SHP77 treated with DMSO at 0.1 percent for 48 hours (cell line): ENCODE results near the gene SLC4A3.

Experiments used
- DNase-seq: peaks from one replicate; lab custom pipeline; 2025; lab: John Stamatoyannopoulos, UW

Gene SLC4A3

DNA sequence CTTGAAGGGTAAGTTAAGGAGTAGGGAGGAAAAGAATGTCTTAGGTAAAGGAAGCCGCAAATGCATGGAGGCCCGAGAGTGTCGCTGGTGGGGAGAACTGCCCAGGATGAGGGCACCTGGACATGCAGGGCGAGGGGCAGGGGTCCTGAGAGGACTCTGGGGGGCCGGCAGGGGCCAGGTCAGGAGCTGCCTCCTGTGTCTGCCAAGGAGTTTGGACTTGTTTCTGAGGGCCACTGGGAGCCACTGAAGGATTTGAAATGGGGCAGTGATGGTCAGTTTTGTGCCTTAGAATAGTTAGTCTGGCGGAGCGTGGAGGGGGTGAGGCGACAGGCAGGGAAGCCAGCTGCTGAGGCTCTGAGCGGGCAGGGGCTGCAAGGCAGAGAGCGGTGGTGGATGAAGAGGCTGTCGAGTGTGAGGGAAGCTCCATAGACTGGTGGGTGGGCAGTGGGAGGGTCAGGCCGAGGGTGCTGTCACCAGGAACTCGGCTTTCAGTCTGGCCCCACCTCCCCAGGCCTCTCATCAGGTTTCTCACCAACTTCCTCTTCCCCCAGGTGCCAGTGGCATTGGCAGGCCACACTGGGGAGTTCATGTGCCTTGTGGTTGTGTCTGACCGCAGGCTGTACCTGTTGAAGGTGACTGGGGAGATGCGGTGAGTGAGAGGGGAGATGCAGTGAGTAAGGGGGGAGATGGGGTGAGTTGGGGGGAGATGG, 14.7 kb upstream of the SLC4A3 start:
- no peak for DNase-seq

DNA sequence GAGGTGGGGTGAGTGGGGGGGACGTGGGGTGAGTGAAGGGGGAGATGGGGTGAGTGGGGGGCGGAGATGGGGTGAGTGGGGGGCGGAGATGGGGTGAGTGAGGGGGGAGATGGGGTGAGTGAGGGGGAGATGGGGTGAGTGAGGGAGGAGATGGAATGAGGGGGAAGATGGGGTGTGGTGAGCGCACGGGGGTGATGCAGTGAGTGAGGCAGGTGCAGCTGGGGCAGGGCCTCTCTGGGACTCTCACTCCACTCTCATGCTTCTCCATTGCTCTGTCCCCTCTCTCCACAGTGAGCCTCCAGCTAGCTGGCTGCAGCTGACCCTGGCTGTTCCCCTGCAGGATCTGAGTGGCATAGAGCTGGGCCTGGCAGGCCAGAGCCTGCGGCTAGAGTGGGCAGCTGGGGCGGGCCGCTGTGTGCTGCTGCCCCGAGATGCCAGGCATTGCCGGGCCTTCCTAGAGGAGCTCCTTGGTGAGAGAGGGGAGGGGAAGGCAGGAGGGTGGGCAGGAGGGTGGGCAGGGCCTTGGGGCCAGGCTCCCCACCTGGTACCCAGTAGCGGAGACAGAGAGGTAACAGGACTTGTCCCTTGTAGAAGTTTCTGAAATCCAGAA, 13.9 kb upstream of the SLC4A3 start:
- no peak for DNase-seq

DNA sequence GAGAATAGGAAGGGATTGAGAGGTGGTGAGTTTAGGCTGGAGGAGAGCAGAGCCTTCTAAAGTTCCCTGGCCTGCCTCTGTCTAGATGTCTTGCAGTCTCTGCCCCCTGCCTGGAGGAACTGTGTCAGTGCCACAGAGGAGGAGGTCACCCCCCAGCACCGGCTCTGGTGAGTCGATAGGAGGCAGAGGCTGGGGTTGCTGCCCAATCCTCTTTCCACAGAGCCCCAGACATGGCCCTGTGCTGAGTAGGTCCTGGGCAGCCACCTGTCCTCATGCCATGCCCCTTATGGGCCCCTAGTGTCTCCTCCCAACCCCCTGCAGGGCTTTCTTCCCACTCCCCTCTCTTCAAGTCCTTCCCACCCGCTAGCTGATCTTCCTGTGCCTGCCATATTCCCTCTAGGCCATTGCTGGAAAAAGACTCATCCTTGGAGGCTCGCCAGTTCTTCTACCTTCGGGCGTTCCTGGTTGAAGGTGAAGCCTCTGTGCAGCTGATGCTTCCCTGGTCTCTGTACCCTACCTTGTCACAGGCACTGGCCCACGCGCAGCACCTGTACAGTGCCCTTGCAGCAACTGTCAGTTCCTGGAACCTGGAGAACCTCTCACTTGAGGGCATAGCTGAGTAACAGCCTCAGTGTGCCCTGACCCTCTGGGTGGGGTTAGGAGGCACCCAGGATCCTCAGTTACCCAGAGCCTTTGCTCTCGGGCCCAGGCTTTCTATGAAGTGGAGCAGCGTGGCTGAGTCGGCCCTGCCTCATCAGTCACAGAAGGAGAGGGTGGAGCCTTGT, 13.2 kb upstream of the SLC4A3 start:
- no peak for DNase-seq

DNA sequence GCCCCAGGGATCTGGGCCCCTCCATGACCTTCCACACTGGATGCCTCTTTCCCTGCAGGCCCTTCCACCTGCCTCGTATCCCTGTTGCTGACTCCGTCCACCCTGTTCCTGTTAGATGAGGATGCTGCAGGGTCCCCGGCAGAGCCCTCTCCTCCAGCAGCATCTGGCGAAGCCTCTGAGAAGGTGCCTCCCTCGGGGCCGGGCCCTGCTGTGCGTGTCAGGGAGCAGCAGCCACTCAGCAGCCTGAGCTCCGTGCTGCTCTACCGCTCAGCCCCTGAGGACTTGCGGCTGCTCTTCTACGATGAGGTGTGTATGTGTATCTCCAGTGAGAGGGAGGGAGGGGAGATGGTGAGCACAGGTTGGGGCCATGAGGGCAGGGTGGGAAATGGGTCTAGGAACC, 12.4 kb upstream of the SLC4A3 start:
- no peak for DNase-seq

DNA sequence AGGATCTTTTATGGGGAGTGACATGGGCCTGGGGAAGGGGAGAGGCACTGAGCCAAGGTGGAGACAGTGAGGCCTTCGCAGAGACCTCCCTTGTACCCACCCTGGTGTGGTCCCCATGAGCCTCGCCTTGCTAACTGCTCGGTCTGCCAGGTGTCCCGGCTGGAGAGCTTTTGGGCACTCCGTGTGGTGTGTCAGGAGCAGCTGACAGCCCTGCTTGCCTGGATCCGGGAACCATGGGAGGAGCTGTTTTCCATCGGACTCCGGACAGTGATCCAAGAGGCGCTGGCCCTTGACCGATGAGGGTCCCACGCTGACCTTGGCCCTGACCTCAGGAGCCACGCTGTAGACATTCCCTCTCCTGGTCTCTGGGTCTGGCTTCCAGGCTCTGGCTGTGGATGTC, 11.5 kb upstream of the SLC4A3 start:
- DNase-seq: no peak

DNA sequence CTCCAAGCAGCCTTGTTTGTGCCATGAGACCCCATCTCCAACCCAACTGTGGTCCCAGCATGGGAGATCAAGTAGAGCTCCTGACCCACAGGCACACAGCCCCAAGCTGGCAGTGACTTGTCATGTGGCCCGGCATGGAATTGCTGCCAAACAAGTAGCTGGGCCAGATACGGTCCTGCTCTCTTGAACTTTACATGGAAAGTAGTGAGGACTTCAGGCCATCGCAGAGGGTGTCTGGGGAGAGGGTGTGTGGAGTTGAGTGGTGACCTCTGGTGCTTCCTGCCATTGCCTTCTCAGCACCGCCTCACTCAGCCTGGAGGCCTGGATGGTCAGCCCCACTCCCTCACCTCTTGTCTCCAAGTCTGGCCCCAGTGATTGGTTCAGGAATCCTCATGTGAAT, 10.9 kb upstream of the SLC4A3 start:
- no peak for DNase-seq

DNA sequence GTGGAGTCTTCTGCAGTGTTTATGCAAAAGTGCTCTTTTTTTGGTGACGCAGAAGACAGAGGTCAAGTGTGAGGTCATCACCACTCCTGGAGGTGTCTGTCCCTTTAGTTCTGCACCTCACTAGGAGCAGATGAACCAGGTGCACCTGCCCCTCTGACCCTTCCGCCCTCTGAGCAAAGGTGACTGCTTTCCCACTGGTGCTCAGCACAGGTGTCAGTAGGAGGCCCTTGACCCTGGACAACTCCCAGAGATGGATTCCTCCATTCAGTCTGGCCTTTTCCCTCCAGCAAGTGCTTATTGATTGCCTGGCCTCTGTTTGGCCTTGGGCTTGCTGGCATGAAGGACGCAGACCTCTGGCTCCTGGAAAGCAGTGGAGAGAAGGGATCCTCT, 8.7 kb upstream of the SLC4A3 start:
- no peak for DNase-seq

DNA sequence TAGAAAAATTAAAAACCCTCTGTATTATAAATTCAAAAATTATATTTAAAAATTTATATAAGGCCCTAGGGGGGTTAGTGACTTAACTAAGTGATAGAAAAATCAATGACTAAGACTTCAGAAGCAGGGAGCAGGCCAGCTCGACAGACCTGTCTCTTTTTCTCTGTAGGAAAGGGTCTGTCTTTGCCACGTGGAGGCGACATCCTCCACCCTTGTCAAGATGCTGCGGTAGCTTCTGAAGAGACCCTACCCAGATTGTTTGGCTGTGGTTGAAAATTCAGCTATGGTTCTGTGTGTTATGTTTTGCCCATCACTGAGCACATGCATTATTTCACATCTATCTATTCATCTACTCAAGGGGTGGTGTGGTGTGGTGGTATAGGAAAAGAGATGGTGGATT, 8.2 kb upstream of the SLC4A3 start:
- DNase-seq: no peak

DNA sequence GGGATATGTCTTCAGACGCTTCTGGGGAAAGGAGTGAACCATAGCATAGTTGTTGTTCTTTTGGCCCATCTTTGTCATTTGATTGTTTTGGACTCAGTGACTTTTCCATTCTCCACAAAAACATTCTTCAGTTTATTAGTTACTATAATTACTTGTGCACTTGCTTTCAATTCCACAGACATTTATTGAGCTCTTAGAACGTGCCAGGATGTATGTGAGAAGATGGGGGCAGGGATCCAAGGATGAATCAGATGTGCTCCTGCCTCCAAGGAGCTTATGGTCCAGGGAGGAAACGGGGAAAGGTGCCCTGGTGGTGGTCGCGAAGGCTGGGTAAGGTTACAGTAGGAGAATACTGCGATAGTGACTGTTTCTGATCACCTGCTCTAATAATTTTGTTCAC, 6.9 kb upstream of the SLC4A3 start:
- no peak for DNase-seq

DNA sequence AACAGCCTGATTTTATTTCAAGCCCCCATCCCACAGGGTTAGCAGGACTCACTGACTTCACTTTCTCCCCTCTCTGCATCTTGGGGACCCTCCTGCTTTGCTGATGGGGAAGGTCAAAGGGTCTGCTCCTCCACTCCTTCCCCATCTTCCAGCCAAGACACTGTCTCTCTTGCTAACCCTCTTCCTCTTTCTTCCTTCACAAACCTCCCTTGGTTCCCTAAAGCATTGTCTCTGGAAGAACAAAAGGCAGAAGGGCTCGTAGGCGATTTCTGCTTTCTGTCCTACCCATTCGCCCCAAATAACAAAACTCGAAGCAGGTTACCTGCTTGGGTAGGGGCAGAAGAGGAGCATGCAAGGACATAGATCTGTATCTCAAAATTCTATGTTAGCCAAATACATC, 5.5 kb upstream of the SLC4A3 start:
- no peak for DNase-seq

DNA sequence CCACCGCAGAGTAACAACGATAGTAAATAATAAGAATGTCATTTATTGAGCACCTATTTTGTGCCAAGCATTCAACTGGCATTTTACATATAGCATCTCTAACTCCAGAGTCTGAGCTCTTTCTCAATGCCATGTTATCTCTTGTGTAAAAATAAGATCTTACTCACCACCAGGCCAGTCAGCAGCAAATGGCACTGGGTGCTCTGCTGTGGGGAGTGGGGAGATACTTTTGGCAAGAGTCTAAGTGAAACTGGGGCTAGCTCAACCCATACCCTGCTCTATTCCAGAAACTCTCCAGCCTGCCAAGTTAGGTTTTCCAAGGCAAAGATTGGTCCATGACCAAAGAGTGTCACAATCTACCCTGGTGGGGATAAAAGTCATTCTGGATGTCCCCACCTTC, 5.0 kb upstream of the SLC4A3 start:
- DNase-seq: no peak

DNA sequence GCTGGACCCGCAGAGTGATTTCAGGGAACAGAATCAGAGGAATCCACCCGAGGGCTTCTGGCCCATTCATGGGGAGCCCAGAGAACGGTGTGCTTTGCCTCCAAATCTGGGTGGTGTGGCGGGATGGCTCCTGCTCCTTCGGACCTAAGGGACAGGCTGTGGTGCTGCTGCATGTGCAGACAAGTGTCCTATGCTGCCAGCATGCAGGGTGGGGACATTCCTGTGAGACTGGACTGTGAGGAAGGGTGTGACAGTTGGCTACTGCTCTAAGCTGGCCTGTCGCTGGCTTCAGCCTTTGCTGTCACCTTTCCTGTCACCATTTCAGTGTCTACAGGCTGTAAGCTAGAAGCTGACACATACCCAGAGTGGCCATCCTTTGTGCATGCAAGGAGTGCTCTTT, 2.9 kb upstream of the SLC4A3 start:
- no peak for DNase-seq

DNA sequence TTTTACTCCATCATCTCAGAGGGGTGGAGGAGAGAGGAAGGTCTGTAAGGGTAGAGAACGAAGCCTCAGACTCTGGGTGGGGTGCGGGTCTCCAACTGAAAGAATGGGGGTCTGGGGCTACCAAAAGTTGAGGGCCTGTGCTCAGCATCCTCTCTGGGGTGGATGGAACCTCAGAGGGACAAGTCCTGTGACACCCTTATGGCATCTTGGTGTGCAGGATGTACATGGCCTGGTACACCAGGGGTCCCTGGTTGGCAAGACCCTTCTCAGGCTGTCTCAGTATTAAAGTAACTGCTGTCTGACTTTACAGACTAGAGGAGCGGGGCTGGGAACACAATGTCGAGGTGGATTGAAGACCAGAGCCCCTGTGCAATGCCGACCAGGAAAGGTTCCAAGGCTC, 2.3 kb upstream of the SLC4A3 start:
- DNase-seq: no peak

DNA sequence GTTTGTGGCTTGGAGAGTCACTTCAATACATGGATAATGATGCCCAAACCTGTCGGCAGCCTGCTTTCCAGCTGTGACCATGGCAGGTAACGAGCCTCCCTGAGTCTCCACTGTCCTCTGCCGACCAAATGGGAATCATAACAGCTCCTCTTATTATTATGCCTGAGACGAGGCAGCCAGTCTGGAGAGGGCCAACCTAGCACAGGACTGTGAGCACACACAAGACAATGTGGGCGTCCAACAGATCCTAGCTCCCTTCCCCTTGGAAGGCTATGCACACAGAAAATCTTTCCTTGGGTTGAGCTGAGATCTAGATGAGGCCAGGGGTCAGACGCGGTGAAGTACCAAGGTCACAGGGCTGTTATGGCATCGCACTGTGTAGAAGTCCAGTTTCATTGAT, 890 bp upstream of the SLC4A3 start:
- no peak for DNase-seq

DNA sequence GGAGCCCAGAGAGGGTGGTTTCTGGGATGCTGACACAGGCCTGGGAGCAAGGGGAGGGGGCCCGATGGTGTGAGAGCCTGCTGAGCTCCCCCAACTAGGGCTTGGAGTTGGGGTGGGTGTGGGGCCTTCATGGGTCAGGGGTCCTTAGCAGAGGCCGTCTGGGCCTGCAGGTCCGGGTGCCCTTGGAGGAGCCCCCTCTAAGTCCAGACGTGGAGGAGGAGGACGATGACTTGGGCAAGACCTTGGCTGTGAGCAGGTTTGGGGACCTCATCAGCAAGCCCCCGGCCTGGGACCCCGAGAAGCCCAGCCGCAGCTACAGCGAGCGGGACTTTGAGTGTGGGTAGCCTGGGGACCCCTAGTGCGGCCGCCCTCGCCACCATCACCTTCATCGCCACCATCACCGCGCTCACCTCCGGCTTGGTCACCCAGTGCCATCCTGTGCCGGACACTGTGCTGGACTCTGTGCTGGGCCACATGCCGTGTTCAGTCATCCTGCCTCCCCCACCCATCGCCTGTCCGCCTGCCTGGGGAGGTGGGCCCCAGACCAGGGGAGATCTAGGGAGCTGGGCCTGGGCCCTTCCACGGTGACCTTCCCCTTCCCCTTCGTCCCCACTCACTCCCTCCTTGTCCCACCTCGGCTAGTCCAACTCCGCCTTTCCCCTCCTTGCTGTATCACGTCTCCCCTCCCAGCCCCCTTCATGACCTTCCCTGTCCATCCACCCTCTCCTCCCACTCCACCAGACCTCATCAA, 980 bp downstream of the SLC4A3 start:
- DNase-seq: no peak

DNA sequence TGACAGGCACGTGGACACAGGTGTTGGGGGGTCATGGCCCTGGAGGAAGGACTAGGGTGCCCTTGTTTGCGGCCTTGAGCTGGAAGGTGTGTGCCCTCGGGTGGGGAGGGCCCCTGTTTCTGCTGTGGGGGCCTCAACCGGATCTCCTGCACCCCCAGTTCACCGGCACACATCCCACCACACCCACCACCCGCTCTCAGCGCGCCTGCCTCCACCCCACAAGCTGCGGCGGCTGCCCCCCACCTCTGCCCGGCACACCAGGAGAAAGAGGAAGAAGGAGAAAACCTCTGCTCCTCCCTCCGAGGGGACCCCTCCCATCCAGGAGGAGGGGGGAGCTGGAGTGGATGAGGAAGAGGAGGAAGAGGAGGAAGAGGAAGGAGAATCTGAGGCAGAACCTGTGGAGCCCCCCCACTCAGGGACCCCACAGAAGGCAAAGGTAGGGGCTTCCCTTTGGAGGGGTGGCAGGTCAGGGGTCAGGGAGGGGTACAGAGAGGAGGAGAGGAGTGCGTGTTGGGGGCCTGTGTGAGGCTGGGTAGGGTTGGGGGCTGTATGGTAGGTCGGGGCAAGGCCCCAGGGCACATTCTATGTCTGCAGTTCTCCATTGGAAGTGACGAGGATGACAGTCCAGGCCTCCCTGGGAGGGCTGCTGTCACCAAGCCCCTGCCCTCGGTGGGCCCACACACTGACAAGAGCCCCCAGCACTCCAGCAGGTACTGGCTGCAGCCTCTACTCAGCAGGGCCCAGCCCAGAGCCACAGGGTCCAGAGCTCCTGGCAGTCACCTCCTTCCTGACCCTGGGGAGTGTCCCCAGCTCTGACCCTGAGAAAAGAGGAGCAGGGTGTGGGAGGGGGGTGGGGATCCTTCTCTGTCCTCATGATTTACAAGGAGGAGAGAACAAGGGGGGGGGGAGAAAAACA, 1.8 kb downstream of the SLC4A3 start:
- no peak for DNase-seq

DNA sequence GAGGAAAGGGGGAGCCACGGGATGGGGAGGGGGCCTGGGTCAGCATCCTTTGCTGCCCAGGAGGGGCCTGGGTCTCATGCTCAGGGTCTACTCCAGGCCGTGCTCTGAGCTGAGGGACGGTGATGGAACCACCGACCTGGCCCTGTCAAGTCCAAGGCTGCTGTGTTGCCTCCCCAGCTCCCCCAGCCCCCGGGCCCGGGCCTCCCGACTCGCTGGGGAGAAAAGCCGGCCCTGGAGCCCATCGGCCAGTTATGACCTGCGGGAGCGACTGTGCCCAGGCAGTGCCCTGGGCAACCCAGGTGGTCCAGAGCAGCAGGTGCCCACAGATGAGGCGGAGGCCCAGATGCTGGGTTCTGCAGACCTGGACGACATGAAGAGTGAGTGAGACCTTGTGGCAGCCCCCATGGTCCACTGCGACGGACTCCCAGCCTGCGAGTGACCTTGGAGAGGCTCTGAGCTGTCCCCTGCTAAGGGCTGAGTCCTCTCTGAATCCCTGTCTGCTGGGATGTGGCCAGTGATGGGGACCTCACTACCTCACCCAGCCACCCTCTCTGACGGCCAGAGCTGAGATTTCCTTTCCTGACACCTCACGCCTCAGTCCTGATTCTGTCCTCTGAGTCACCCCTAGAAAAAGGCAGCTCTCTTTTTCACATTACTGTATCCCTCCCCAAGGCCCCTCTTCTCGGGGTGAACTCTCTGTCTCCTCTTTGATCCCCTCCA, 2.7 kb downstream of the SLC4A3 start:
- no peak for DNase-seq

DNA sequence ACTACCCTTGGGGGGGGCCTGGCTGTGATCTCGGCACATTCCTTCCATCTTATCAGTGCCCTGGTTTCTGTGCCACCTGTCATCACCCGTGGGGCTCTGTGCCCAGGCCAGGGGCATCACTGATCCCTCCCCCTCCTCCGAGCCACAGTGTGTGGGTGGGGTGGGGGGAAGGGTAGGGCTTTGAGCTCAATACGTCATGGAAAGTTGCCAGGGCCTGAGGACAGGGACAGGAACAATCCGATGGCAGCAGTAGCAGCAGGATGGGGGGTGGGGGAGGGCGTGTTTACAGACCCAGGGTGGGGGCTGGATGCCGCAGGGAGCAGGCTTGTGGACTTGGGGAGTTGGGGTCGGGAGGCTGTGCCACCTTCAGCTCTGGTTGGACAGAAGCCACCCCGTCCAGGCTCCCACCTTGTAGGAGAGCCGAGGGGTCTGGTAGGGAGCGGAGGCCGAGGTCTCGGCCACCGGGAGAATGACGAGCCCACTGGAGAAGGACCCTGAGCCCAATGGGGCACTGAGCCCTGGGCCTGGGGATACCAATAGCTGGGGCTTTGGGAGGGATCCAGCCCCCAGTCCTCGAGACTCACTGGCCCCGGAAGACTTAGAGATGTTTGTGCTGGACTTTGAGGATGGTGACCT, 3.5 kb downstream of the SLC4A3 start:
- DNase-seq: no peak

DNA sequence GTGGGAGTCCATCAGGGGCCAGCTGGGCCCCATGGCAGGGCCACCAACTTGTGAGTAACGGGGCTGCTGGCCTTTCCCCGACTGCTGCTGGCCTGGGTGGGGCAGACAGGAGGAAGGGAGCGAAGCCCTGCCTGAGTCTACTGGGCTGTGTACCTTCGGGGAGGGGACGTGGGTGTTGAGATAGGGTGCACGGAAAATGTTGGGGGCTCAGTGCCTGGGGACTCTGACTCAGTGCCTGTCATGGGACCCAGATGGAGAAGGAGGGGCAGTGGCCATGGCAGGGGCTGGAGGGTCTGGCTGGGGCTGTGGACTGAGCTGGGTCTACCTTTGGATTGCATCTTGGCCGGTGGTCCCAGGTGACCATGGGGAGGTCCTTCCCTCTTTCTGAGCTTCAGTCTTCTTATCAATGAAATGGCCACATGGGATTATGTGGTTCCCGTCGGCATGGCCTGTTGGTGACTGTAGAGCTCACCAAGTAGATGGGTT, 4.0 kb downstream of the SLC4A3 start:
- no peak for DNase-seq
